Stromal cell of bone marrow (primary cell): ENCODE results near the gene ARMC6.
"Not testable (repeated sequence)": the region's sequence is repeated elsewhere in the genome, so short reads cannot be mapped to it uniquely, and the experiment has no call there.

Source experiments
- DNase-seq: peaks from one replicate; pipeline ENCODE4 v3.0.0-alpha.2; 2012; ENCODE audit warnings: low read depth

ARMC6 gene

GRCh38 chr19:19075126-19075525, 41.7 kb downstream of the ARMC6 start:
- no peak for DNase-seq

- DNase-seq: no peak
Measured at GRCh38 chr19:19076476-19076875, 43.1 kb downstream of the ARMC6 start.

GRCh38 chr19:19077103-19077502, 43.7 kb downstream of the ARMC6 start:
- DNase-seq: no peak

- no peak for DNase-seq
Measured at GRCh38 chr19:19078801-19079200, 45.4 kb downstream of the ARMC6 start.

- no peak for DNase-seq
Measured at GRCh38 chr19:19079571-19079970, 46.2 kb downstream of the ARMC6 start.

- DNase-seq: no peak
Measured at GRCh38 chr19:19081642-19082151, 48.3 kb downstream of the ARMC6 start.

- DNase-seq: no peak
Measured at GRCh38 chr19:19083413-19084178, 50.2 kb downstream of the ARMC6 start.

GRCh38 chr19:19087676-19088075, 54.3 kb downstream of the ARMC6 start:
- DNase-seq: no peak

- DNase-seq: no peak
Measured at GRCh38 chr19:19094513-19094912, 61.1 kb downstream of the ARMC6 start.

- DNase-seq: no peak
Measured at GRCh38 chr19:19095691-19096090, 62.3 kb downstream of the ARMC6 start.

GRCh38 chr19:19096641-19097627, 63.5 kb downstream of the ARMC6 start:
- DNase-seq: no peak

- no peak for DNase-seq
Measured at GRCh38 chr19:19098084-19098702, 64.8 kb downstream of the ARMC6 start.

GRCh38 chr19:19098703-19099632, 65.6 kb downstream of the ARMC6 start:
- no peak for DNase-seq

GRCh38 chr19:19101540-19101939, 68.1 kb downstream of the ARMC6 start:
- no peak for DNase-seq

- not testable (repeated sequence) for DNase-seq
Measured at GRCh38 chr19:19102566-19102965, 69.2 kb downstream of the ARMC6 start.

GRCh38 chr19:19103167-19103566, 69.8 kb downstream of the ARMC6 start:
- DNase-seq: no peak

- DNase-seq: no peak
Measured at GRCh38 chr19:19105365-19106055, 72.1 kb downstream of the ARMC6 start.

GRCh38 chr19:19106056-19106551, 72.7 kb downstream of the ARMC6 start:
- DNase-seq: no peak

GRCh38 chr19:19106938-19107337, 73.5 kb downstream of the ARMC6 start:
- not testable (repeated sequence) for DNase-seq

GRCh38 chr19:19107654-19108053, 74.3 kb downstream of the ARMC6 start:
- no peak for DNase-seq
